HepG2 (cell line): ENCODE results near the gene RABL2A. TPM values are rescaled to one million over a fixed set of nuclear protein-coding genes. Genes with fewer than 3 reads are reported as not detected.
"Not testable (repeated sequence)": the region's sequence is repeated elsewhere in the genome, so short reads cannot be mapped to it uniquely, and the experiment has no call there.

Source experiments
- BORCS8-MEF2B ChIP-seq: sonication (generic); formaldehyde crosslinking; IDR thresholded peaks from 2 replicates; pipeline ENCODE4 v1.8.0; 2022; ENCODE audit warnings: mild to moderate bottlenecking, missing genetic modification reagents
- HNF1B ChIP-seq: sonication (generic); formaldehyde crosslinking; IDR thresholded peaks from 2 replicates; pipeline ENCODE4 v1.5.1; 2020; ENCODE audit warnings: mild to moderate bottlenecking, moderate library complexity, missing genetic modification reagents
- HNRNPL ChIP-seq: fragments of 200-400 bp; formaldehyde crosslinking; IDR thresholded peaks from 2 replicates; pipeline ENCODE4 v1.6.1; 2017; ENCODE audit warnings: mild to moderate bottlenecking, low read depth, low read length
- PATZ1 ChIP-seq: sonication (generic); formaldehyde crosslinking; IDR thresholded peaks from 2 replicates; pipeline ENCODE4 v1.4.0; 2020; ENCODE audit warnings: missing genetic modification reagents
- POGK ChIP-seq: sonication (generic); formaldehyde crosslinking; conservative IDR thresholded peaks from 2 replicates; pipeline ENCODE4 v1.8.0; 2022; ENCODE audit warnings: mild to moderate bottlenecking, moderate library complexity, missing genetic modification reagents
- POLR2A ChIP-seq, 2 experiments: IDR thresholded peaks; 2 replicates each; pipeline ENCODE4 v1.6.1; 2011; ENCODE audit warnings: low read depth in 2 of 2, low read length in 2 of 2, mild to moderate bottlenecking in 1 of 2, moderate library complexity in 1 of 2; ENCODE audit not compliant: insufficient read depth in 1 of 2
- TCF12 ChIP-seq, 2 experiments: fragments of 450-650 bp in 1 of 2; sonication (generic) in 1 of 2; formaldehyde crosslinking in 1 of 2; IDR thresholded peaks; 2 replicates each; pipeline versions ENCODE4 v1.6.1 to v1.8.0; 2017 to 2022; ENCODE audit warnings: antibody characterized with exemption in 1 of 2, mild to moderate bottlenecking in 1 of 2, missing genetic modification reagents in 1 of 2, moderate library complexity in 1 of 2
- YY1 ChIP-seq: IDR thresholded peaks from 2 replicates; pipeline ENCODE4 v1.6.1; 2011; ENCODE audit warnings: low read length, low read depth, moderate library complexity, mild to moderate bottlenecking; ENCODE audit not compliant: insufficient read depth, insufficient replicate concordance
- ZNF646 ChIP-seq: sonication (generic); formaldehyde crosslinking; IDR thresholded peaks from 2 replicates; pipeline ENCODE4 v1.9.0; 2021; ENCODE audit warnings: mild to moderate bottlenecking, missing genetic modification reagents
- ZNF674 ChIP-seq: sonication (generic); formaldehyde crosslinking; IDR thresholded peaks from 2 replicates; pipeline ENCODE4 v1.5.0; 2020; ENCODE audit warnings: low read depth, mild to moderate bottlenecking, missing genetic modification reagents
- ZNF737 ChIP-seq: sonication (generic); formaldehyde crosslinking; IDR thresholded peaks from 2 replicates; pipeline ENCODE4 v1.5.0; 2020; ENCODE audit warnings: missing genetic modification reagents, mild to moderate bottlenecking, borderline replicate concordance
- polyA plus RNA-seq, 8 experiments: library from polyadenylated mRNA; depleted of rRNA in 3 of 8; stranded (reverse) in 7 of 8; unstranded in 1 of 8; fragments of >200 nt; fragmentation: Illumina TruSeq in 4 of 8; extraction: Trizol in 4 of 8; gene quantifications; 2 replicates each; pipeline versions ENCODE4 v1.2.1 to v1.2.3, GENCODE V29; 2011 to 2016; ENCODE audit warnings: low read depth in 4 of 8, missing spikeins in 1 of 8, mixed read lengths in 1 of 8; ENCODE audit not compliant: insufficient read depth in 1 of 8
- total RNA-seq, 5 experiments: library from RNA; depleted of rRNA; stranded (reverse); fragments of >200 nt; fragmentation: Illumina TruSeq; extraction: Trizol; gene quantifications; 2 replicates each; pipeline ENCODE4 v1.2.3, GENCODE V29; 2016; ENCODE audit warnings: low read depth in 1 of 5

Gene RABL2A
- total and polyA plus RNA-seq, 2 of the 13 experiments (the other 11 are each of a cell fraction or from before 2014, with no cell fraction given): 9.6 to 13.4 TPM

GRCh38 chr2:113583521-113584225 is 43.4 kb upstream of the RABL2A start (continued):
- TF ChIP-seq POGK (CRISPR knock-in tag) (peak; percentile 96), ZNF737 (CRISPR knock-in tag) (peak; percentile 85; the same call in 1 of the 2 replicates), ZNF674 (CRISPR knock-in tag) (peak; percentile 61; the same call in 1 of the 2 replicates), ZNF646 (peak; percentile 63; the same call in 1 of the 2 replicates), HNF1B (peak; percentile 72), YY1 (peak; percentile 66), POLR2A (IDR thresholded peaks at IDR 0.05; ENCODE audit: insufficient read depth in 1 of 2, low read depth in 2 of 2, low read length in 2 of 2) (peak in 1 of 2 experiments; percentile 73; a peak in 2 of 4 replicates), BORCS8-MEF2B (CRISPR knock-in tag) (peak; percentile 93), TCF12 (CRISPR knock-in tag; IDR thresholded peaks at IDR 0.05) (0 out of 2 replicates have a peak, but pooled peaks have one; percentile 31), HNRNPL (peak; percentile 64; the same call in 1 of the 2 replicates), PATZ1 (CRISPR knock-in tag) (peak; percentile 74)
- TF ChIP-seq TCF12 (IDR thresholded peaks at IDR 0.05): not testable (repeated sequence)
